HG02642 (cell line): ENCODE data around the gene GALNT2.

ENCODE experiments used
- ATAC-seq: cut with Tn5 transposase; IDR thresholded peaks from one replicate; pipeline ENCODE4 v1.9.1; 2021; ENCODE audit warnings: mild to moderate bottlenecking; ENCODE audit not compliant: unreplicated experiment, poor library complexity

The GALNT2 gene

GRCh38 chr1:230219174-230220067, 152.4 kb downstream of the GALNT2 start:
- no peak for ATAC-seq

GRCh38 chr1:230220478-230220877, 153.4 kb downstream of the GALNT2 start:
- no peak for ATAC-seq

- ATAC-seq: no peak
Measured at GRCh38 chr1:230220907-230221306, 153.9 kb downstream of the GALNT2 start.

GRCh38 chr1:230222678-230223077, 155.6 kb downstream of the GALNT2 start:
- no peak for ATAC-seq

- ATAC-seq: no peak
Measured at GRCh38 chr1:230224101-230224960, 157.3 kb downstream of the GALNT2 start.

- no peak for ATAC-seq
Measured at GRCh38 chr1:230226007-230226800, 159.2 kb downstream of the GALNT2 start.

GRCh38 chr1:230226814-230227213, 159.8 kb downstream of the GALNT2 start:
- ATAC-seq: no peak

- no peak for ATAC-seq
Measured at GRCh38 chr1:230228236-230228897, 161.3 kb downstream of the GALNT2 start.

- no peak for ATAC-seq
Measured at GRCh38 chr1:230230273-230230672, 163.2 kb downstream of the GALNT2 start.

- ATAC-seq: no peak
Measured at GRCh38 chr1:230230948-230231773, 164.1 kb downstream of the GALNT2 start.

- no peak for ATAC-seq
Measured at GRCh38 chr1:230231774-230232145, 164.7 kb downstream of the GALNT2 start.

GRCh38 chr1:230232371-230232771, 165.3 kb downstream of the GALNT2 start:
- ATAC-seq: no peak

GRCh38 chr1:230233786-230234185, 166.7 kb downstream of the GALNT2 start:
- no peak for ATAC-seq

- ATAC-seq: no peak
Measured at GRCh38 chr1:230235876-230236275, 168.8 kb downstream of the GALNT2 start.

- ATAC-seq: no peak
Measured at GRCh38 chr1:230236301-230237008, 169.4 kb downstream of the GALNT2 start.

- ATAC-seq: no peak
Measured at GRCh38 chr1:230237009-230237370, 170.0 kb downstream of the GALNT2 start.

GRCh38 chr1:230237805-230238204, 170.8 kb downstream of the GALNT2 start:
- no peak for ATAC-seq

GRCh38 chr1:230240446-230241086, 173.5 kb downstream of the GALNT2 start:
- ATAC-seq: no peak
